ENCODE measurements around the gene SERPINE3.

The SERPINE3 gene

DNA sequence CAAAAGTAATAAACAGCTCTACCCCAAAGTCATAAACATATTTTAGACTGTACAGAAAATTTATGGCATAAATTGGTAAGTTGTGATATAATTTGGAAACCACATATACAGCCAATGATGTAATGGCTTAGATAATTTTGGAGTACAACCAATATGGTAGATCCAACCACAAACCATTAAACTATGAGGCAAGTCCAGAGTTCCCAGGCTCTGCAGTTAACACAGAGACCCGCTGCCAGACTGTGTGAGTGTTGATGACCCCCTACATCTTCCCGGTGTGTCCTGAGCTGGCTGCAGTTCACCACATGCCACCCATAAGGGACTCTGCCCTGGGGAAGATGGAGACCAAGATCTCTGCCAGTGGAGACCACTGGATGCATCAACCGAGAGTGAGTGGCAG, 9.9 kb upstream of the SERPINE3 start:
- no peak for DNase-seq

DNA sequence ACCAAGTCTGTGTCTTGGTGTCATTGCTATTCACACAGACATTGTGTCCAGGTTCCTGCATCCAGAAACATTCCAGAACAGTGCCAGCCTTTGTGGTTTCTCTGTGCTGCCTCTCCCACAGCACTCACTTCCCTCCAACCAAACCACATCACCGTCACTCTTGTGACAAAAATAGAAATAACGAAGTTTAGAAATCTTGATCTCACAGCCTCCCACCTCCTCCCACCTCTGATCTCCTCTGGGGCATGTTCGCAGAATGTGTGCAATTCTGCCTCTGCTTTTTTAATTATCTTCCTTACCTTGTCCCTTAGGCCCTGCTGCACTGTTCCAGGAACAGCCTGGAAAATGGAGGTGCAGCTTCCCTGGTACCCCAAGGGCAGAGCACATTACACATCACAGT, 8.7 kb upstream of the SERPINE3 start:
- no peak for DNase-seq

DNA sequence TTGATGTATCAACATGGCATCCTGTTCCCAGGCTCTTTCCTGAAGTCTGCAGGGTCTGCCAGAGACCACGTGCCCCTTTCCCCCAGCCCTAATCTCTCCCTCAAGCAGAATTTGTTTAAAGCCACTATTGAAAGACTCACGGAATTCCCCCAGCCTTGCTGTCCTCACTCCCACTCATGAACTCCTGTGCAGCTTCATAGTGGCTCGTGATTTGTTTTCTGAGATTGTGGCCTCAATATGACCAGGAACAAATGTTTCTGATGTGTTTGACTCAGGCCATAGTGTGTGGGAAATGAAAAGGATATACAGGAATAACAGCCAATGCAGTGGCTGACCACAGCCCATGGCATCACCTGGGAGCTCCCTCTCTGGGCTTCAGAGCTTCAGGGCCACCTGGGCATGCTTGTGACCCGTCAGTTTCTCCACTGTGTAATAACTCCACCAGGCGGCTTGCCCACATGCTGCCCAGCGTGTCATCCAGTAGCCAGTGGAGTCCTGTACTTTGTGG, 8.1 kb upstream of the SERPINE3 start:
- DNase-seq, result no peak

DNA sequence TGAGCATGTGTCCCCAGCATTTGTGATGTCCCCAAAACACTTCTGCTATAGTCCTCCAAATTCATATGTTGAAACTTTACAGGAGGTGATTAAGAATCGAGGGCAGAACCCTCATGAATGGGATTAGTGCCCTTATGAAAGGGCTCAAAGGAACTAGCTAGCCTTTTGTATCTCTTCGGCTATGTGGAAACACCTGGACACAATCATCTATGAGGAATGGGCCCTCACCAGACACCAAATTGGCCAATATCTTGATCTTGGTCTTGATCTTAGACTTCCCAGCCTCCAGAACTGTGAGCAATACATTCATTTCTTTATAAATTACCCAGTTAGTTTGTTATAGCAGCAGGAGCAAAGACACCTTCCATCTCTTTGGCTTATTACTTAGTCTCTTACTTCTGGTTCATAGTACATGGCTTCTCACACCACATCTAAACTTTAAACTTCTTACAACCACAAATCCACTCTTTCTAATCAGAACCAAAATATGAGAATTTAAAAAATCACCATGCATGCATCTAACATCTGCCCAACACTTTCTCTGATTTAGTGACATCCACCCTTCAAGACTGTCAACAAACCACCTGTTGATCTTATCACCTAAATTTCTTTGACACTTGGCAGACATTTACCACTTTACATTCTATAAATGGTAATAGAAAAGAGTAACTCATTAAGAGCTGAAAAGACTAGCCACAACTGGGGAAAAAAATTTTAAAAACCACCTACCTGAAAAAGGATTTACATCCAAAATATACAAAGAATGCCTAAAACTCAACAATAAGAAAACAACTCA, 6.7 kb upstream of the SERPINE3 start:
- DNase-seq, result no peak

DNA sequence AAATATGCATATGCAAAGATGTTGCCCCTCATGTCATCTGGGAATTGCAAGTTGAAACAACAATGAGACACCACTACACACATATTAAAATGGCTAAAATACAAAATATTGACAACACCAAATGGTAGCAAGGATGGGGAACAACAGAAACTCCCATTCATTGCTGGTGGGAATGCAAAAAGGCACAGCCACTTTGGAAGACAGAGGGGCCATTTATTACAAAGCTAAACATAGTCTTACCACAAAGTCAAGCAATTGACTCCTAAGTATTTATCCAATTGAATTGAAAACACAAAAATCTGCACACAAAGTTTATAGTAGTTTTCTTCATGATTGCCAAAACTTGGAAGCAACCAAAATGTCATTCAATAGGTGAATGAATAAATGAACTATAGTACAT, 6.1 kb upstream of the SERPINE3 start:
- no peak for DNase-seq

DNA sequence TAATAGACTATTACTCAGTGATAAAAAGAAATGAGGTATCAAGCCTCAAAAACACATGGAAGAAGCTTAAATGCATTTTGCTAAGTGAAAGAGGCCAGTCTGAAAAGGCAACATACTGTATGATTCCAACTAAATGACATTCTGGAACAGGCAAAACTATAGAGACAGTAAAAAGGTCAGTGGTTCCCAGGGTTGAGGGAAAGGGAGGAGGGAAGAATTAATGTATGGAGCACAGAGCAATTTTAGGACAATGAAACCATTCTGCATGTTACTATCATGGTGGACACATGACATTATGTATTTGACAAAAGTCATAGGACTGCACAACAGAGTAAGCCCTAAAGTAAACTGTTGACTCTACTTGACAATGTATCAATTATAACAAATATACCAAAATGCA, 5.7 kb upstream of the SERPINE3 start:
- DNase-seq, result no peak

DNA sequence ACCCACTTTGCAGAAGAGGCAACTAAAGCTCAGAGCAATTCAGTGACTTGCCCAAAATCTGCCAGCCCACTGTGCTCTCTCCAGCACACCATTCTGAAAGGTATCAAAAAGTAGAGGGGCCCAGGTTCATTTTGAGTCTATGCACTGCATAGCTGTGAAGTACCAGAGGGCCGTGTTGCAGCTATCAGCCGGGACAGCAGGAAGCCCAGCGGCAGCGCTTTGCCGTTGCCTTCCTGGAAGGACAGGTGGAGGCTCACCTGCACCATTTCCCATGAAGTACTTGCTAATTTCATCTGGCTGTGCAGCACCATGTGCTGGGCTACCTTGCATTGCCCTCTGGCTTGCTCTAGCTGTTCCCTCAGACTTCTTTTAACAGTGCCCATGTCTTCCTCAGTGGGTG, 2.7 kb upstream of the SERPINE3 start:
- no peak for DNase-seq

DNA sequence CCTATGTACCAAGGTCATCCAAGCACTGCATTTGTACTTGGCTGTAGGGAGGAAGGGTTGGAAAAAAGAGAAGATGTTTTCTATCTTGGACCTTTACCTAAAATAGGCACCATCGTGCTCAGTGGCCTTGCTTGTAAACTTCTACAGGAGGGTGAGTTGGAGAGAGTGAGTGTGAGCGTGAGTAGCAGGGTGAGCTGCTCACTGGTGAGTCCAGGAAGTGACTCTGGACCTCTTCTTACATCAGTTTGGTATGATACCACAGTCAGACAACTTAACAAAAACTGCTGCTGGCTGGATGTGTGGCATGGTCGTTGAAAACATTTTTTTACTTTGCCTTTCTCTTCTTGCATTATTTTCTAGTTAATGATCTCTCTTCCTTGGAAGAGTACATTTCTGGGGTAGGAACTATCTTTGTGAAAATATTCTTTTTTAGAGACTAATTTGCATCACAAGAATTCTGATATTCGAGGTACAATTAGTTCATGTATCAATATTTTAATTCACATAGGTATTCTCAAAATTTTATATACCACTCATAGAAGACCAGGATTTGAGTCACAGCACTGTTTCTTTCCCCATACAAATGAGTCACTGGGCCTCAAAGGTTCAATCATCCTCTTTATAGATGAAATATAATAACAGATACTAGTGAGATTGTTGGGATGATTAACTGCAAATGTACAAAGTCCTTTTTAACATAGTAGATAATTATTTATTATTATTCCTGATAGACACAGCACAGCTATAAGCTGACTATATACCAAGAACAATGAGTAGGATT, 651 bp downstream of the SERPINE3 start:
- no peak for DNase-seq

DNA sequence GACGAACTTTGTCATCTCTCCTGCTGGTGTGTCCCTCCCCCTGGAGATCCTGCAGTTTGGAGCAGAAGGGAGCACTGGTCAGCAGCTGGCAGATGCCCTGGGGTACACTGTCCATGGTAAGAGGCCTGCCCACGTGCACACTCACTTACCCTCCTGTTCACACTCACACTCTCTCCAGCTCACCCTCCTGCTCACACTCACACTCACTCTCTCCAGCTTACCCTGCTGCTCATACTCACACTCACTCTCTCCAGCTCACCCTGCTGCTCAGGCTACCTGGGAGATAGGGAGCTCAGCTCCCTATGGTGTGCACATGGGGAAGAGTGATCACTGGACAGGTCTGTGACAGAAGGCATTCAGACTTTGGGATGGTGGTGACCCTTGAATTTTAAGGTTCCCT, 1.7 kb downstream of the SERPINE3 start:
- DNase-seq, result no peak

DNA sequence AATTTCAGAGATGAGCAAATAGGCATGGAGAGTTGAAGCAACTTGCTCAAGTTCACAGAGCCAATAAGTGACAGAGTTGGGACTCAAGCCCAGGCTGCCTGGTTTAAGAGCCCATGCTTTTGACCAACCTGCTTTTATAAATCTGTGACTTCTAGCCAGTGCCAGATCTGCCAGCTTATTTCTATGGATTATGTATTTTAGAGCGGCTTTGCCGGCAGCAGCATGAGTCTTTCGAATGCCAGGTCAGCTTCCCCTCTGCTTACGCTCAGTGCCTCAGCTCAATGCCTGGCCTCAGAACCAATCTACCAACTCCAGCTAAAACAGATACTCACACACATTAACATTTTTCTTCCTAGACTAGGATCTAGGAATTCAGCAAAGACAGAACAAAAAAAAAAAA, 2.3 kb downstream of the SERPINE3 start:
- DNase-seq, result no peak

DNA sequence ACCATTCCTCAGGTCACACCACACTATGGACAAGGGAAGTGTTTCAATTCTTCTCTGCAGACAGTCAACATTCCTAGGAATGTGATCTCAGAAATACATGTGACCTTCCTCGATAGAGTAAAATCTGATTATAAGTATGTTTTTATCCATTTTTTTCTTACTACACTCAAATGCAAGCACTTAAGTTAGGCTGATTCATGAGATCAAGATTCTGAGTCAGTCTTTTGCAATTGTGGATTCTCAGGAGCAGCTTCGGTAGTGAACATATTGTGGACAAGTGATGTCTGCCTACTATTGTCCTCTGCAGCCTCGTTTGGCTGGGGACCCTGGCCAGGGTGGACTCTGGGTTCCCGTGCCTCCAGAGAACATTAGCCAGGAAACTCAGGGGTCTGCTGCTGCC, 3.2 kb downstream of the SERPINE3 start:
- DNase-seq, result no peak

DNA sequence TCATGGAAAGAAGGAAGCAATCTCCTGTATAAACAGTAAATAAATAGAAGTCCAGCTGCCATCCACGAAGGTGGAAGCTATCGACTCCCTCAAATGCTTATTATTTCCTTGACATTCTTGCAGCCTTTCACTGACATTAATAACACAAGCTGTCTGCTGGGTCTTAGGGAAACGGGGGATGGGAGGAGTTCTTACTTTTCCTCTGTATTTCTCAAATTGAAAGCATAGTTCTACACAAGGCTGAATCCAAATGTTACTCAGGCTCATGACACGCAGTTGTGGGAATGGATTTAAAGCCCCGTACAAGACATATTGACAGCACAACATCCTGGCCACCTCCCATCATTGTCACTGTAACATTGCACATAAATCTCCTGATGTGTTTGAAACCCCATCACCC, 4.0 kb downstream of the SERPINE3 start:
- no peak for DNase-seq

DNA sequence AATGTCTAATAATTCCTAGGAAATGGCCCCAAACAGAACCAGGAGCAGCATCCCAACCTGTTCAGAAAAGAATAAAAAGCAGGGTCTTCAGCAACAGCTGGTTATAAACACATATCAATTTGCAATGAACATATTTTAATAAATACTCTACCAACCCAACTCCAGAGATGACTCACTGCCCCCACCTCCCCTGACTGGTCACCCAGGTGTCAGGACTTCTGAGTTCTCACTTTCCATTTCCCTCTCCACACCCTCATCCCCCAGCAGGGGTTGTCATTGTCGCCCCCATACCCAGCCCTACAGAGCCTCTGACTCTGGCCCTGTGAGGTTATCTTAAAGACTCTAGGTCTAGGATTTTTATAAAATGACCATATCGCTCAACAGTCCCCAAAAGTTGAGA, 6.9 kb downstream of the SERPINE3 start:
- DNase-seq, result no peak

DNA sequence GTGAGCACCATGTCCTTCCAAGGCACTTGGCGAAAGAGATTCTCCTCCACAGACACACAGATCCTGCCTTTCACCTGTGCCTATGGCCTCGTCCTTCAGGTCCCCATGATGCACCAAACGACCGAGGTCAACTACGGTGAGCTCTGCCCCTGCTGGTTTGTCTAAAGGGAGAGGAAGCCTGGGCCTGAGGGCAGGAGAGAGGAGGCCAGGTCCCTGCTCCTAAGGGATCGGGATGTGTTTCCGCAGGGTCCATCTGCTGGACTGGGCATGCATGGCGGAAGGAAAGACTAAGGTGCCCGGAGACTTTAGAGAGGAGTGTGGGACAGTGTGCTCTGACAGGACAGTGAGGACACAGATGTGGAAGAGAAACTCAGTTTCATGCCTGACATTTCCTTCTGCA, 7.6 kb downstream of the SERPINE3 start:
- no peak for DNase-seq

DNA sequence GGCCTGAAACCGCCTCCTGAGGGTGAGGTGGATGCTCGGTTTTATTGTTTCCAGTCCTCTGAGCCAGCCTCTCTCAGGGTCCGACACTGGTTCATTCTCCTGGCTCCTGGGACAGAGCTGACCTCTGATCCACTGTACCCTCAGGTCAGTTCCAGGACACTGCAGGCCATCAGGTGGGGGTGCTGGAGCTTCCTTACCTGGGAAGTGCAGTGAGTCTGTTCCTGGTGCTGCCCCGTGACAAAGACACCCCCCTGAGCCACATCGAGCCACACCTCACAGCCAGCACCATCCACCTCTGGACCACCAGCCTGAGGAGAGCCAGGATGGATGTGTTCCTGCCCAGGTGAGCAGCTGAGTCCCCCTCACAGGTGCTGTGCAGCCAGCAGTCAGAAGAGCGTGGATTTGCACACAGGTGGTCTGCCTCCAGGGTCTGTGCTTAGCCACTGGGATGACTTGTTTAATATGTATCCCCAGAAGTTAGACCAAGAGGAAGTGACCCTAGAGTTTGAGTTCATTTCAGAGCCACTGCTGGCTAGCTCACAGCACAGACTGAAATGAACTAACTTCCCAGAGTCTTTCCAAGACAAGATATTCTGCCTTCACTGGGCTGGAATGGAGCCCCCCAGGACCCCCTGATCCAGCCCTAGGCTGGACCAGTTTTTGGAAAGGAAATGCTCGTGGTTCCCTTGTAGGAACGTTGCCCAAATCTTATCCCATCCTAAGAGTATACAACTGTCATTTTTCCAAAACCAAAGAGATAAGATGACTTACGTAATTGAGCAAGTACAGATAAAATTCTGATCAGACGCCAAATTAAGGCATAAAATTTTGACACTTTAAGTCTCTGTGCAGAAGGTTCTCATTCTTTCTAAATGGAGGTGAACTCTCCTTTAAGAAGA, 8.8 kb downstream of the SERPINE3 start:
- no peak for DNase-seq

DNA sequence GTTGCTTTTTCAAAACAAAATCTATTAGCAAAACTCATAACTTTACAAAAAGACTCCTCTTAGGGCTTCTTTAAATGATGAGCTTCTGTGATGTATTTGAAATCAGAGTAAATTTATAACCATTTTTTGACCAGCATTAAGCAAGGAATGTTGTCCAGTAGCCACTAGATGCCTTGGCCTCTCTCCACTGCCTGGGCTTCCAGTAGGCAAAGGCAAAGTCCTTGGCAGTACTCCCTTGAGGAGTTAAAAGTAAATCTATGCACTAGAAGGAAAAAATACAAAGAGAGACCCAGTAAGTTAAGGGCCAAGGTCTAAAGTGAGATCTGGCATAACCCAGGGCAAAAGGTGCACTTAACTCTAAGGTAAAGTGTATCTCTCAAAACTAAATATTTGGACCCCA, 9.5 kb downstream of the SERPINE3 start:
- DNase-seq, result no peak

DNA sequence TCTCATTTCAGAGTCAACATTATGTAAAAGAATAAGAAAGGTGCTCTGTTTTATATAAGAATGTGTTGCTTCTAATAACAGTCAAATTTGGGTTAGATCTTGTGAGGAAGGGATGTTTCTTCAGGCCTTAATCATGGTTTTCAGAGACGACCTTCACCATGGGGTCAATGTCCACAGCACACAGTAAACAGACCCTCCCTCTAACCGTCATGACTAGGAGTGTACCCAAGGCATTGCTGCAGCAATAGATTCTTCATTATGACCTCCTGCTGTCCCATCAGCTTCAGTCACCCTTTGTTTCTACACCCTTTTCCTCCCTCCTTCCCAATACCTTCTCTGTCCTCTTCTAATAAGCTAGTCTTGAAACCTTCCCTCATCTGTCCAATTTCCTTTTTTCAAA, 15.7 kb downstream of the SERPINE3 start:
- no peak for DNase-seq

DNA sequence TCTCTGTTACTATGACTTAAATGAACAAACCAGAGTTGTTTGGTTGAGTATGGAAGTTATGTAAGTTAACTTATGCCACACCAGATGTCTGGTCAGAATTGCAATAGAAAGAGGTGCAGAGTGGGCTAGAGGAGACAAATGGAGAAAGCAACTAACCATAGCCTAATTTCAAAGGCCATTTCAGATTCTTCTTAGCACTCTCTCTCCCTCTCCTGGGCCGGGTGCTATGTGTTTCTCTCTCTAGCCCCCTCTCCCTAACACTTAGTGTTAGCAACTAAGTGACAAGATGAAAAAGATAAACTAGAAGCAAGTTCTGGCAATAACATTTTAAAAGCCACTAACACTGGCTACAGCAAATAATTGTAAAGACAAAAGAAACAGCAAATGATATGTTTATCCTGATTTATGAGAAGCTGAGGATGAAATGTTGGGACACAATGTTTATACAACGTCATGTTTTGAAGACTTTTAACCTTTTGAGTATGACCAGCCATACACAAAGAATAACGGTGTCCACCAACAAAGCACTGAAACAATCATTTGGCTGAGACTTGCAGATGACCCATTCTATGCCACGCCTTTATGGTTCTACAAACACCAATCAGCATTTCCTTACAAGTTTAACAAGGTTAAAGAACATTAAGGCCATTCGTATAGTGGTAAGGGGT, 18.6 kb downstream of the SERPINE3 start:
- no peak for DNase-seq

DNA sequence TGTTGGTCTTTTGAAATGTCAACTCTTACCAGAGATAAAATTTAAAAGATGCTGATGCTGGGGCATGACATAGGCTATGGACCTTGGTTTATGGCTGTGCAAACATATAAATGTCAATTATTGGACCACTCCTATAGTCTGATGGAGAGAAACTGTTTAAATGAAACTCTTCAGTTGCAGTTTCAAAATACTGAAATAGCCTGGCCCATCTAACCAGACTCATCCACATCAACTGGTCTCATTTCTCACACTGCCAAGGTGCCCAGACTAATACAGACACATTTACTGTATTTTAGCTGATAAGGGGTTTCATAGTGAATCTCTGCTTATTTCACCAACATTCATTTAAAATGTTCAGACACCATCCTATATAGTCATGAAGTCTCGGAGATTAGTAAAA, 19.9 kb downstream of the SERPINE3 start:
- no peak for DNase-seq

DNA sequence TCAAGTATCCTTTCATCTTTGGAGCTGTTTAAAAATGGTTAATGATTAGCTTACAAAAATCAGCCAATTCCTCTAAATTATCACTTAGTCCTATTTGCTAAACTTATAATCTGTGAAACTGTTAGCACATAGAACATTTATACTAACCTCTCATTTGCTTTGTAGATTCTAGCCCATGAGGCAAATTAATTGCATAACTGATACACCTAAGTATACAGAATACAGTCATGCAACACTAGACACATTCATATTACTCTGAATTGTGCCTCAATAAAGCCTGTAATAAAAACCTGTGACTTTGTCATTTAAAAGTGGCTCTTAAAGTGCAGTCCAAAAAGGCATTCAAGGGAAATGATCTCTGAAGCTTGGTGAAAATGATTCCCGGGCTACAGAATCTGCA, 21.0 kb downstream of the SERPINE3 start:
- DNase-seq, result no peak

DNA sequence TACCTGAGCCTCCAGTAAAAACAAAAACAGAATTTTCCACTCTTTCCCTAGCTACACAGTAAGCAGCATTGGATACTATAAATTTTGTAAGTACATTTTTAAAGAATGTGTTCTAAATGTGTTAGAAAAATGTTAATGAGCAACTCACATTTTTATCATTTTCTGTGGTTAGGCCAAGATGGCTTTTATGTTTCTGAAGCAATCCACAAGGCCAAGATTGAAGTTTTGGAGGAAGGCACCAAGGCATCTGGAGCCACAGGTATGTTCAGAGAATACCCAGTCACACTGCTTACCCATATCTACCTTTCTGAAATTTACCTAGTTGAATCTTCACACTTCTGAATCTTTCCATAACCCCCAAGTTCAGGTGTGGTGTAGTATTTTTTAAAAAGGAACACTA, 21.6 kb downstream of the SERPINE3 start:
- DNase-seq, result no peak

DNA sequence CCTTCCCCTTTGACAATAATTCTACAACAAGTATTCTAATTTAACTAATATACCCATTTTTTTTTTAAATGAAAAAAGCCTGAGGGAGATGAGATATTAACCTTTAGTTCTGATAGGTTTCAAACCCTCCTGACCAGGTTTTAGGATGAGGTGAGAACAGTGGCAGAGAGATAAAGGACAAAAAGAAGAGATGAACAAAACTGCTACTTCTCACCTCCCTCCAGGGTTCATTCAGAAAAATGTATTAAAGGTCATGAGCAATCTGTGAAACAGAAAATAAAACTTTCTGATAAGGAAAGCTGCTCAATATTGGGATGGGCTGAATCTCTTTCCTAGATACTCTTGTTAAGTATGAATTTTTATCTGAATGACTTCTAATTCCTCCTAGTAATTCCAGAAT, 24.1 kb downstream of the SERPINE3 start:
- no peak for DNase-seq

Data from NCI-H1048 (cell line).